ENCODE measurements around the gene SIRPB1.
"Not testable (repeated sequence)": the region's sequence is repeated elsewhere in the genome, so short reads cannot be mapped to it uniquely, and the experiment has no call there.

Gene SIRPB1

GRCh38 chr20:1588533-1589460 lies 31.0 kb downstream of the SIRPB1 start:
- no peak for DNase-seq

- DNase-seq: no peak
These were observed 31.9 kb downstream of the SIRPB1 start for GRCh38 chr20:1587781-1588532.

- DNase-seq: no peak
These were observed 40.3 kb downstream of the SIRPB1 start for GRCh38 chr20:1579488-1579887.

GRCh38 chr20:1577906-1578305 lies 41.9 kb downstream of the SIRPB1 start:
- DNase-seq: no peak

- not testable (repeated sequence) for DNase-seq
These were observed 42.5 kb downstream of the SIRPB1 start for GRCh38 chr20:1577313-1577712.

GRCh38 chr20:1576641-1577040 lies 43.2 kb downstream of the SIRPB1 start:
- no peak for DNase-seq

GRCh38 chr20:1576003-1576402 lies 43.8 kb downstream of the SIRPB1 start:
- not testable (repeated sequence) for DNase-seq

- DNase-seq: not testable (repeated sequence)
These were observed 48.2 kb downstream of the SIRPB1 start for GRCh38 chr20:1571583-1571982.
